NT2/D1 (cell line): ENCODE data around the gene PHOSPHO2.

Experiments used
- DNase-seq: peaks from one replicate; pipeline ENCODE4 v3.0.0-alpha.2; 2011; ENCODE audit warnings: low read depth, low spot score
- H3K27me3 ChIP-seq: 2 replicates; pipeline ENCODE4 v1.6.0; 2011; ENCODE audit warnings: mild to moderate bottlenecking; ENCODE audit not compliant: insufficient read length, insufficient read depth
- H3K36me3 ChIP-seq: 2 replicates; pipeline ENCODE4 v1.6.1; 2011; ENCODE audit warnings: mild to moderate bottlenecking, low read length, mixed read lengths; ENCODE audit not compliant: insufficient read depth, insufficient read length
- H3K4me1 ChIP-seq: 2 replicates; pipeline ENCODE4 v1.5.1; 2011; ENCODE audit not compliant: insufficient read depth, insufficient read length
- H3K4me3 ChIP-seq: 2 replicates; pipeline ENCODE4 v1.5.1; 2011; ENCODE audit warnings: low read depth; ENCODE audit not compliant: insufficient read length
- H3K9ac ChIP-seq: 2 replicates; pipeline ENCODE4 v1.6.0; 2011; ENCODE audit warnings: low read depth; ENCODE audit not compliant: insufficient read length
- H3K9me3 ChIP-seq: 2 replicates; pipeline ENCODE4 v1.5.1; 2011; ENCODE audit warnings: mild to moderate bottlenecking, low read length; ENCODE audit not compliant: insufficient read depth
- SUZ12 ChIP-seq: IDR thresholded peaks from 2 replicates; pipeline ENCODE4 v1.6.1; 2011; ENCODE audit not compliant: insufficient read length, insufficient read depth; ENCODE audit errors: extremely low read depth
- YY1 ChIP-seq: IDR thresholded peaks from 2 replicates; pipeline ENCODE4 v1.6.1; 2011; ENCODE audit not compliant: insufficient read length, insufficient read depth
- ZNF274 ChIP-seq: IDR thresholded peaks from 2 replicates; pipeline ENCODE4 v1.6.1; 2011; ENCODE audit warnings: mild to moderate bottlenecking, low read depth, low read length

The PHOSPHO2 gene

GRCh38 chr2:169670937-169671336 is 23.3 kb upstream of the PHOSPHO2 start:
- TF ChIP-seq YY1: no peak
- TF ChIP-seq SUZ12: no peak
- TF ChIP-seq ZNF274: no peak
- H3K36me3 ChIP-seq: no peaks in the 10 kb centered on the region

GRCh38 chr2:169672406-169672805 is 21.9 kb upstream of the PHOSPHO2 start:
- no peaks in the 10 kb centered on the region for H3K36me3 ChIP-seq
- no peak for DNase-seq
- no peak overlapping the region for H3K4me3 ChIP-seq
- no peak overlapping the region for H3K9ac ChIP-seq
- no peaks in the 10 kb centered on the region for H3K9me3 ChIP-seq
- no peaks in the 10 kb centered on the region for H3K27me3 ChIP-seq
- no peak for TF ChIP-seq ZNF274
- TF ChIP-seq YY1: no peak
- TF ChIP-seq SUZ12: no peak
- no peaks in the 10 kb centered on the region for H3K4me1 ChIP-seq

More at GRCh38 chr2:169670937-169671336, 23.3 kb upstream of the PHOSPHO2 start:
- no peak overlapping the region for H3K4me3 ChIP-seq
- no peaks in the 10 kb centered on the region for H3K27me3 ChIP-seq
- H3K9ac ChIP-seq: no peak overlapping the region
- H3K9me3 ChIP-seq: no peaks in the 10 kb centered on the region
- no peaks in the 10 kb centered on the region for H3K4me1 ChIP-seq
- no peak for DNase-seq

GRCh38 chr2:169673106-169673505 is 21.2 kb upstream of the PHOSPHO2 start:
- H3K4me1 ChIP-seq: no peaks in the 10 kb centered on the region
- no peaks in the 10 kb centered on the region for H3K36me3 ChIP-seq
- no peak overlapping the region for H3K9ac ChIP-seq
- H3K27me3 ChIP-seq: no peaks in the 10 kb centered on the region
- H3K9me3 ChIP-seq: no peaks in the 10 kb centered on the region
- no peak overlapping the region for H3K4me3 ChIP-seq
- no peak for TF ChIP-seq SUZ12
- TF ChIP-seq YY1: no peak
- no peak for TF ChIP-seq ZNF274
- no peak for DNase-seq

GRCh38 chr2:169673921-169674320 is 20.3 kb upstream of the PHOSPHO2 start:
- Histone ChIP-seq H3K9me3 (no peaks in the 10 kb centered on the region), H3K4me3 (no peak overlapping the region), H3K27me3 (no peaks in the 10 kb centered on the region), H3K36me3 (no peaks in the 10 kb centered on the region), H3K9ac (no peak overlapping the region), H3K4me1 (no peaks in the 10 kb centered on the region)
- DNase-seq: no peak
- no peak for TF ChIP-seq ZNF274
- no peak for TF ChIP-seq YY1
- TF ChIP-seq SUZ12: no peak

- TF ChIP-seq SUZ12 (no peak), ZNF274 (no peak), YY1 (no peak)
- no peaks in the 10 kb centered on the region for H3K9me3 ChIP-seq
- H3K27me3 ChIP-seq: no peaks in the 10 kb centered on the region
- H3K9ac ChIP-seq: no peak overlapping the region
- DNase-seq: no peak
- no peak overlapping the region for H3K4me3 ChIP-seq
- H3K36me3 ChIP-seq: no peaks in the 10 kb centered on the region
- no peaks in the 10 kb centered on the region for H3K4me1 ChIP-seq
Measured at GRCh38 chr2:169676357-169676756, 17.9 kb upstream of the PHOSPHO2 start.

GRCh38 chr2:169676850-169677249 is 17.4 kb upstream of the PHOSPHO2 start:
- no peak for DNase-seq
- Histone ChIP-seq H3K9me3 (no peaks in the 10 kb centered on the region), H3K27me3 (no peaks in the 10 kb centered on the region), H3K4me3 (no peak overlapping the region), H3K9ac (no peak overlapping the region), H3K4me1 (no peaks in the 10 kb centered on the region), H3K36me3 (no peaks in the 10 kb centered on the region)
- TF ChIP-seq ZNF274 (no peak), YY1 (no peak), SUZ12 (no peak)

GRCh38 chr2:169683054-169683424 is 11.2 kb upstream of the PHOSPHO2 start:
- Histone ChIP-seq H3K27me3 (no peaks in the 10 kb centered on the region), H3K4me1 (no peaks in the 10 kb centered on the region), H3K36me3 (no peaks in the 10 kb centered on the region), H3K4me3 (no peak overlapping the region), H3K9me3 (peaks cover 7% of the 10 kb centered on the region; the same call in 1 of the 2 replicates), H3K9ac (no peak overlapping the region)
- no peak for DNase-seq
- TF ChIP-seq ZNF274 (no peak), SUZ12 (no peak), YY1 (no peak)

GRCh38 chr2:169683425-169684134 is 10.7 kb upstream of the PHOSPHO2 start:
- TF ChIP-seq YY1 (no peak), SUZ12 (no peak), ZNF274 (no peak)
- Histone ChIP-seq H3K4me1 (no peaks in the 10 kb centered on the region), H3K36me3 (no peaks in the 10 kb centered on the region), H3K9me3 (peaks cover 10% of the 10 kb centered on the region; the same call in 1 of the 2 replicates), H3K4me3 (no peak overlapping the region), H3K27me3 (no peaks in the 10 kb centered on the region), H3K9ac (no peak overlapping the region)
- DNase-seq: no peak
